Cerebellar cortex (tissue), 1 donor: Measurements from ENCODE around the gene VMAC.
"Not testable (repeated sequence)": the region's sequence is repeated elsewhere in the genome, so short reads cannot be mapped to it uniquely, and the experiment has no call there.

Experiments used
- DNase-seq: peaks from one replicate; pipeline ENCODE4 v3.0.0-alpha.2; 2015; ENCODE audit warnings: low spot score

VMAC gene

DNA sequence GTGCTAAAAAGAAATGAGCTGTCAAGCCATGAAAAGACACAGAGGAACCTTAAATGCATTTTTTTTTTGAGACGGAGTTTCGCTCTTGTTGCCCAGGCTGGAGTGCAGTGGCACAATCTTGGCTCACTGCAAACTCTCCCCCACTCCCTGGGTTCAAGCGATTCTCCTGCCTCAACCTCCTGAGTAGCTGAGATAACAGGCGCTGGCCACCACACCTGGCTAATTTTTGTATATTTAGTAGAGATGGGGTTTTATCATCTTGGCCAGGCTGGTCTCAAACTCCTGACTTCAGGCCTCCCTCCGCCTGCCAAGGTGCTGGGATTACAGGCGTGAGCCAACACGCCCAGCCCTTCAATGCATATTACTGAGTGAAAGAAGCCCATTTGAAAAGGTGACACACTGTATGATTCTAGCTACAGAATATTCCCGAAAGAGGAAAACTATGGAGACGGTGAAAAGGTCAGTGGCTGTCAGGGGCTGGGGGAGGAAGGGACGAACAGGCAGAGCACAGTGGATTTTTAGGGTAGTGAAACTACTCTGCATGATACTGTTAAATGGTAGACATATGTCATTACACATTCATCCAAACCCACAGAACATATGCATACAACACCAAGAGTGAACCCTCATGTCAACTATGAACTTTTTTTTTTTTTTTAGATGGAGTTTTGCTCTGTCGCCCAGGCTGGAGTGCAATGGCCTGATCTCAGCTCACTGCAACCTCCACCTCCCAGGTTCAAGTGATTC lies 20.4 kb upstream of the VMAC start:
- DNase-seq: not testable (repeated sequence)

DNA sequence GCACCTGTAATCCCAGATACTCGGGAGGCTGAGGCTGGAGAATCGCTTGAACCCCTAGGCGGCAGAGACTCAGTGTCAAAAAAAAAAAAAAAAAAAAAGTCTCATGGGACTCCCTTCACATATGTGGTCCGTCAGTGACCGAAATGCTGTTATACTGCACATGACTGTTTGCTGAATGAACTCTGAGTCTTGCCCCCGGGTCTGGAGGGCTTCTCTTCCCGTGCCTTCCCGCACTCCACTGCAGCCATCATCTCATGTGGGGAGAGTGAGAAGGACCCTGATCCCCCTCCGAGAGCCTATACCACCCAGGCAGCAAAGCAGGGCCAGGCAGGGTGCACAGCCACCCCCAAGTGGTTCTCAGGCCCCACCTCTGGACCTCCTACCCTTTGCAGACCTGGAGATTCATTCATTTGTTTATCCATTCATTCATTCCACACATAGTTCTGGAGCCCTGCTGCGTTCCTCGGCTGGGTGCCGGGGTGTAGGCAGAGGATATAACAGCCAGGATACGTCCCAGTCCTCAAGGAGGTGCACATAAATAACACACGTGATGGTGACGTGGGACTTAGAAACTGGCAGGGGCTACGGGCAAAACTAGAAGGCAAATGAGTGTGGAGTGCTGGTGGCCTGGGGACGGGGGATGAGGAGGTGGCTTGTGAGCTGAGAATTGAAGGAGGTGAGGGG lies 15.2 kb upstream of the VMAC start:
- DNase-seq: no peak

DNA sequence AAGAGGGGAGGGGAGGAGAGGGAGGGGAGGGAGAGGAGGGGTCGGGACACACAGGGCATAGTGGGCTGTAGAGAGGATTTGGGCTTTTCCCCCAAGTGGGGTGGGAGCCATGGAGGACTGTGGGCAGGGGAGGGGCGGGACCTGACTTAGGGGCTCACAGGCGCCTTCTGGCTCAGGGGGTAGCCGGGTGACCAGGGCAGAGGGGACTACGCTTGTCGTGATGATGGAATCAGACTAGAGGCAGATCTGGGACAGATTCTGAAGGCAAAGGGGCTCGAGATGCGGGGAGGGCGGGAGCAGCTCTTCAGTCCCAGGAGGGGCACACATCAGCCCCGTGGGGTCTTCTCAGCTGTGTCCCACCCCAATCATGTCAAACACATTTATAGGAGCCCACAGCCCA lies 14.6 kb upstream of the VMAC start:
- DNase-seq: no peak

DNA sequence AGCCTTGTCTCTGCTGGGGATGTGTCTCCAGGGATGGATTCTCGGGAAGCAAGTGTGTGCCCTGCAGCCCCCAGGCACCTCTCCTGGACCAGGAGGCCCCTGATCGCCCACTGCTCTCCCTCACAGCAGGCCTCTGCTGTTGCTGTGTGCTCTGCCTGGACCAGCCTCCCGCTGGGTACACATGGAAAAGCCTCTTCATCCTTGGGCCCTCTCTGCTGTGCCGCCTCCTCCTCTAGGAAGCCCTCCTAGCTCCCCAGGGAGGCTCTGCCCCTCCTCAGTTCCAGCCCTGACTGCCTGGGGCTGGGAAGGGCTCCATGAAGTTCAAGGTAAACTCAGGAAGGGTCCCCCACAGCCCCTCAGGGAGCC lies 13.1 kb upstream of the VMAC start:
- no peak for DNase-seq

DNA sequence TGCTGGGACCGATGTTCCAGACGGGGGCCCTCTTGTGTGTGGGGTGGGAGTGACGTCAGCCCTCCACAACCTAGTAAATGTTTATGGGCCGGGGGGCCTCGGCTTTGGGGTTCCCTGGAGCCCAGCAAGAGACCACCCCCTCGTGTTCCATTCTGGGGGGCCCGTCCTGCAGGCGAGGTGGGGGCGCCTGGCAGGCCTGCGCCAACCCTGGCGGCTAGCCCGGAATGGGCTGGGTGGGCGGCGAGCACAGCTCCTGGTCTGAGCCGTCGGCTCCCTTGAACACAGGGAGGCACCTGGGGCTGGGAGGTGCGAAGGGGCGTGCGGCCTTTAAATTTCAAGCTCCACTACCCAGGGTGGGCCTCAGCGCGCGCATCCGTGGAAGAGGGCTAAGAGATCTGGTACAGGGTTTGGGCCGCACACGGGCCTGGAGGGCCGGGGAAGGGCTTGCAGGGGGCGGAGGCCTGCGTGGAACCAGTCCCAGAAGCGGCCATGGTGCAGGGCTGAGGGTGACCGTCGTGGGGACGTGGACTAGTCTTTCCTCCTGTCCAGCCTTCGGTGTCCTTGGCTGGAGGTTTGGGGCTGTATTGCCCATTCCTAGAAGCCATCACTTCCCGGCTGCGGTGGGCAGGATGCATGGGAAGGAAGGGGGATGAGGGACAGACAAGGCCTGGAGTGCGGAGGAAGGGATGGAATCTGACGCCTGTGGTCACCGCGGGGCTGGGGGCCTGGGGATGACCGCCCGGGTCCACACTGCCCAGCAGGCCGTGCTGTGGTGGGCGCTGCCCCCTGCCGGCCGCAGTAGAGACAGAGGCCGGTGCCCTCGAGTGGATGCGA lies 12.5 kb upstream of the VMAC start:
- no peak for DNase-seq

DNA sequence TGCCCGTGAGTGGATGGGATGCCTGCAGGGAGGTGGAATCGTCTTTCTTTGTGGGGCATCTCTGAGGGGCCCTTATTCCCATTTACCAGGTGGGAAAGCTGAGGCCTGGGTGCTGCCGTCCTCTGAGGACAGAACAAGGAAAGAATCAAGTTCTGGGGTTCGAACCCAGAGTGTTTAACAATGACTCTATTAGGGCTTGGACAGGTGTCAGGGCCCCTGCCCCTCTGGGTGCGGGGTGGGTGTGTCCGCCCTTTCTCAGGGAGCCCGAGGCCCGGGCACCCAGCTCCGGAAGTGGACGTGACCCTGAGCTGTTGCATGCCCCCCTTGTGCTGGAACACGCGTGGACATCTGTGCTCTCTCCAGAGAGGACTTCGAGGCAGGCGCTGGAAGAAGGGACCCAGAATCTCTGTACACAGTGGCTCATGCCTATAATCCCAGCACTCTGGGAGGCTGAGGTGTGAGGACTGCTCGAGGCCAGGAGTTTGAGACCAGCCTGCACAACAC lies 11.8 kb upstream of the VMAC start:
- no peak for DNase-seq

DNA sequence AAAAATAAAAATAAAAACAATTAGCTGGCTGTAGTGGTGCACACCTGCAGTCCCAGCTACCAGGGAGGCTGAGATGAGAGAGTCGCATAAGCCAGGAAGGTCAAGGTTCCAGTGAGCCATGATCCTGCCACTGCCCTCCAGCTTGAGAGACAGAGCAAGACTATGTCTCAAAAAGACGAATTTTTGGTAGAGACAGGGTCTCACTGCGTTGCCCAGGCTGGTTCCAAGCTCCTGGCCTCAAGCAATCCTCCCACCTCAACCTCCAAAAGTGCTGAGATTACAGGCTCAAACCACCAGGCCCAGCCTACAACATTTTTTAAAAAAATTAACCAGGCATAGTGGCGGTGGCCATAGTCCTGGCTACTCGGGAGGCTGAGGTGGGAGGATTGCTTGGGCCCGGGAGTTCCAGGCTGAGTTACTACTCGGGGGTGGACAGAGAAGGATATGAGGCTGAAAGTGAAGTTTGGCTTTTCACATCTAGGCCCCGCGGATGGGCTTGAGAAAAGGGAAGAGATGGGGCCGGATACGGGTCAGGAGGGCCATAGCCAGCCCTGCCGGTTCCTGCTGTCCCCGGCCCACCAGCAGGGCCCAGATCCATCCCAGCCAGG lies 11.3 kb upstream of the VMAC start:
- DNase-seq: no peak

DNA sequence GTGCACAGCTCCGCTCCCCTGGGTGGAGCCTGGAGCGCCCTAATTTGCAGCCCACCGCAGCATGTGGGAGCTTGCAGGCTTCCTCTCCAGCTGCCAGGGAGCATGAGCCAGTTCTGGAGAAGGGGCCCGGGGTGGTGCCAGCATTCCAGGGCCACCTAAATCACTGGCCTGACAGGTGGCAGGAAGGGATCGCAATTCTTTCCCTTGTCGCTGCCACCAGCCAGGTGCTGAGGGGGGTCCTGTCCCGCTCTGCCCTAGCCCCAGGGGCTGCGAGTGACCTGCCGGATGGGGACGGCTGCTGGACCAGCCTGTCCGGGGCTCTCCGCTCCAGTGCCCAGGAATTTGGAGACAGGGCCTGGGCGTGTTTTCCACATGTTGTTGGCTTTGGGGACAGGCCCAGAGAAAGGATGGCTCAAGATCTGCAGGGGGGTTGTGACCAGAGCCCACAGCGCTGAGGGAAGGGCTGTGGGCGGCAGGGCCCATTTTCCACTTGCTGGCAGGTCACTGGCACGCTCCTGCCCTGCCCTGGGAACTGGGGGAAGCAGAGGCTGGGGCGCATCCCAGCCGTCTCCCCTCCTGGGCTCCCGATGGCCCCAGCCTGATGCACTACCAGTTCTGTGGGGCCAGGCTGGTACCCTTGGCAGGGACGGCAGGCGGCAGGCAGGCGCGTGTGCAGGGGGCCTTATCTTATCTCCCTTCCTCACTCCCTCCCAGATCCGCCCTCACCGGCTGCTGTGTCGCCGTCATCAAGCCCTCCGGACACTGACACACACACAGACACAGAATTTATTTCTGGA lies 10.6 kb upstream of the VMAC start:
- DNase-seq: no peak

DNA sequence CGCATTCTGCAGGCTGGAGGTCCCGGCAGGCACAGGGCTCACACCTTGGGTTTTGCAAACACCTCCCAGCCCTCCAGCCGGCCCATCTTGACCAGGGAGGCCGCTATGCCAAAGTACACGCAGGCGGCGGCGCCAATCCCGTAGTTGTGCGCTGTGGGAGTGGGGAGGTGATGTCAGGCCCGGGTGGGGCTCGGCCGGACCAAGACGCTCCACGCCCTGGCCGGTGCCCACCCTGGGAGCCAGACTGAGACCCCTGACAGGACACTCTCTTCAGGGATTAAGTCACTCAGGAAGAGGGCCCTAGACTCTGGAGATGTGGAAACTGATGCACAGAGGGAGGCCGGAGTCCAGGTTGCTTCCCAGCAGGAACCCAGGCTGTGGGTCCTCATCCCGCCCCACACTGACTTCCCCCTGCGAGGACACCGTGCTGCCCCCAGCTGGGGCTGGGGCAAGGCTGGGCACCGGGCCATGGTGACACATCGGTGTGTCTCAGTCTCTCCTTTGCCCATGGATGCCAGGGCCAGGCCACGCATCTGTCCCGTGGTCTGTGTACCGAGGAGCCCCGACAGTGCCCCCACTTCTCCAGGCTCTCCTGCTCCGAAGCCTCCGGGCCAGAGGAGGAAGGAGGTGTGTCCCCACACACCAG lies 9.8 kb upstream of the VMAC start:
- DNase-seq: no peak

DNA sequence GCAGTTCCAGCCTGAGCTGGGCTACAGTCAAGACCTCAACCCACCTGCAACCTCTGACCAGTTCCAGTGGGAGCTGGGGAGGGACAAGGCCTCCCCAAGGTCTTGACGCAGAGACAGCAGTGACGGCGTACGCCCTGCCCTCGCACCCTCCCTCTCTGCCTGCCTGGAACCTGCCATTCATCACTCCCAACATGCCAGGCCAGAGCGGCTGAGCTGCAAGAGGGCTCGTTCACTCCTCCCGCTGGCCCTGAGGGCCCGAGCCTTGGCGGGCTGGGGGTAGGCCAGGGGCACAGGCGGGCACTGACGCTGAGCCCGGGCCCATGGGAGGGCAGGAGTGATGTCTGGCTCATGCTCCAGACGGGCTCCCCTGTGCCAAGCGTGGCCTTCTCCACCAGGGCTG lies 9.3 kb upstream of the VMAC start:
- no peak for DNase-seq

DNA sequence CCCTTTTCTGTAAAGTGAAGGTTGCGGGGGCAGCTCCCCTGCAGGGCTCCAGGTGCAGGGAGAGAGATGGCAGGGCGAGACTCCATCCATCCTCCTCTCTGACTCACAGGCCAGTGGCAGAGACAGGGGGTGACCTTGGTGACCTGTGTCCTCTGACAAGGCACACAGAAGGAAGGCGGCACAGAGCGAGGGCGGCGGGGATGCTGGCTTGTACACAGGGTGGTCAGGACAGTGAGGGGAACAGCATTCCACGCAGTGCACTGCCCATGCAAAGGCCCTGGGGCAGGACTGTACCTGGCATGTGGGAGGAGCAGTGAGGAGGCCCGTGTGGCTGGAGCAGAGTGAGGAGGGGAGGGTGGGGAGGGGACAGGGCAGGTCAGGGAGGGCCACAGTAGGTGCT lies 8.8 kb upstream of the VMAC start:
- DNase-seq: no peak

DNA sequence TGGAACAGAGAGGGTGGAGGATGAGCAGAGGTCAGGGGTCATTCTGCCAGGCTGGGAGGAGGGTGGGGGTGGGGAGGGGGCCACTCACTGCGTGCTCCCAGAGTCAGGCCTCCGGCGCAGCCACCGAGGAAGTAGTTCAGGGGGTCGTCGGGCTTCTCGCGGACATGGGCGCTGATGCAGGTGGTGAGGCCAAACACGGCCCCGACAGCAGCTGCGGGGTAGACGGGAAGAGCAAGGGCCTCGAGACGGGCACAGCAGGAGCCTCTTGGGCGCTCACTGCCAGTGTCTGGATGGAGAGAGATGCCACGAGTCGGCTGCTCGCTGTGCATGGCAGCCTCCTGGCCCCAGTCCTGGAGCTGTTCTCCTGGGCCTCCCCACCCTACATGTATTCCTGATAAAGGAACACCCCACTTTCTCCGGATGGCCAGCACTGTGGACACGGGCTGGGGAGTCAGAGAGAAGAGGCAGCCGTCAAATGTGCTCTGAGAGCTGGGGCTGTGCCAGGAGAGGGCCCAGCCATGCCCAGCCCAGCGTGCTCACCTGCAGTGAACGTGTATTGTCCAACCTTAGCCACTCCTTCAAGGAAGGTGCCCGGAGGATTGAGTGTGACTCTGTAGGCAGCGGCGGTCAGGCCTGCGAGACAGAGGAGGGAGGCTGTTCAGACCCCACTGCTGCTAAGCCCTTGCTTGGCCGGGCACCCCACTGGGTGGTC lies 8.2 kb upstream of the VMAC start:
- DNase-seq: no peak

DNA sequence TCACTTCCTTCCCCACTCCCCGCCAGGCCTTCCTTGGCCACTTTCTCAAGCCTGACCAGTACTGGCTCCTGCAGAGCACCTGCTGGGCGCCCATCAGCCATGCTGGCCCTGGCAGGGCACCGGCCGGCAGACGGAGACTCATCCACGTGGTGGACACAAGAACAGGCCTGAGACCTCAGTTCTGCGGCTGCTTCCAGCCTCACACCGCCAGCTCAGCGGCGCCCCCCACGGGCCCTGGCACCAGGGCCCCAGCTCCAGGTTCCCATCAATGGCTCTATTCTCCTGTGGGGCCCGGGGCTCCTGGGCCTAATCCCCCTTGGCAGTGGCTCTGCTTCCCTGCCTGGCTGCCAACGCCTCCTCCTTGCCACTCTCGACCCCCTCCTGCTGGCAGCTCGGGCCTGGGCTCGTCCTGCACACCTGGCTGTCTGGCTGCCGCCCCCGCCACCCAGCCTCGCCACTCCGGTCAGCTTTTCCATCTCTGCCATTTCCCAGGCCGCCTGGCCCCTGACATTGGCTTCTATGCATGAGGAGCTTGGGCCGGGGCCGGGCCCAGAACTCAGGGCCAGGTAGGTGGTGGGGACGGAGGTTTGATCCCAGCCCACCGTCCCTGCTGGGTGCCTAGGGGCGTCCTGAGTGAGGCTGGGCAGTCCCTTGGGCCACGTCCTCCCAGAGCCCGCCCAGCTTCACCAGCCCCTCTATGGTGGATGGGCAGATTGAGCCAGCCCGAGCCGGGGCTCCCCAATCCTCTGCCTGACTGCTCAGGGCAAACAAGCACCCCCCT lies 7.3 kb upstream of the VMAC start:
- peak; percentile 56 for DNase-seq

DNA sequence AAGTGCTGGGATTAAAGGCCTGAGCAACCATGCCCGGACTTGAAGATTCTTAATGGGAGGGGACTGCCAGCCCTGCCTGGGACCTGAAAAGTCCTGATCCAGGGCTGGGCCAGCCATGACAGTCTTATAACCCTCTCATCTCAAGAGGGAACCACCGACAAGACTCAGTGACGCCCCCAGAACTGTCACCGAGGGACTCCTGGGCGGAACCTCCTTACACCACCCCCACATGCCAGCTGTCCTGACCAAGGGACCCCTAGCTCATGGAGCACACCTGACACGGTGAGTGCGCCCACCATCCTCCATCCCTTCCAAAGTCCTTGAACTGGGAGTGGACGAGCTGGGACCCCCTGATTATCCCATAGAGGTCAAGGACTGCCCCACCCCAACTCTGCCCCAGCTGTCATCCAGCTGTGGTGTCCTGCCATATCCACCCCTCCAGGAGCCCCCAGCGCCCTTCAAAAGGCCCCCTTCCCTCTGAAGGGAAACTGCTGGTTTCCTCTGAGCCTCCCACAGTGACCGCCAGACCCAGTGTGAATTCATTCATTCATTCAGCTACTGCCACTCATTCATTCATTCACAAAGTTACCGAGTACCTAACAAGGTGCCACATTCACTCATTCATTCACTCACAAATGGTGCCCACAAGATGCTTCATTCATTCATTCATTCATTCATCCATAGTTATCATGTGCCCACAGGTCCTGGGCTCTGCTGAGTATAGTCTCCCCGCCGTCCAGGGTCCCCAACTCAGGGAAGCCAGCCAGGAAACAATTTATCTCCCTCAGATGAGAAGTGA lies 4.7 kb upstream of the VMAC start:
- DNase-seq: no peak

DNA sequence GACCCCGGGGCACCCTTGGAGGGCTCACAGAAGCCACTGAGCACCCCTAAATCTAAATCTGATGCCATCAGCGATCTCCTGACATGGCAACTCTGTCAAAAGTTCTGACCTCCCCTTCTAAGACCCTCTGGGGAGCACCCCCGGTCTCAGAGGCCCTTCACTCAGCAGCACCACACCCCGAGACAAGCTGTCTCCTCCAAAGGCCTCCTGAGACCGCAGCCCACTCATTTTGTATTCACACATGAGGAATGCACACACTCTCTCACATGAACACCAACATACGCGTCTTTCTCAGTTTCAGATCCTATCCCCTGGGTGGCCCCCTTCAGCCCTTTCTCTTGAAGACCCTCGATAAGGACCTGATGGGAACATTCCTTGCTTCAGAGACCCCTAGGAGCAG lies 3.7 kb upstream of the VMAC start:
- no peak for DNase-seq

DNA sequence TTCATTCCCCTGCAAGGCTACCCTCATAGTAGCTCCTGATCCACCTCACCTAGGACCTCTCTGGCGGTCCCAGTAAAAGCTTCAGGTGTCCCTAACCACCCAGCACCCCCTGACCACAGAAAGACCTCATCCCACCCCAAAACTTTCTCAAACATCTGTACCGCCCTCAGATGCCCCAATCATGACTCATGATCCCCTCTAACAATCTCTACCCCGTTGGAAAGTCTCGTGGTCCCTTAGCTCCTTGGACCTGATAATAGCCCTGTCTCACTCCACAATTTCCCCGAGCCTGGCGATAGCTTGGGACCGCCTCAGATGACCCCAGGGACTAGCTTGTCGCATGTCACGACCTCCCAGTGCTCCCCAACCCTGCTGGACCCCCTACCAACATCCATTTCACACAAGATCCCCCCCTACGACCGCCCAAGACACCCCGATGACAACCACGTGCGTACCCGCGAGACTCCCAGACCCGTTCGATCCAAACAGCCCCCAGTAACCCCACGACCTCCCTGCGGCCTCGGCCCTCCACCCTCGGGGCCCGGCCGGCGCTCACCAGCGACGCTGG lies 1.5 kb upstream of the VMAC start:
- no peak for DNase-seq

DNA sequence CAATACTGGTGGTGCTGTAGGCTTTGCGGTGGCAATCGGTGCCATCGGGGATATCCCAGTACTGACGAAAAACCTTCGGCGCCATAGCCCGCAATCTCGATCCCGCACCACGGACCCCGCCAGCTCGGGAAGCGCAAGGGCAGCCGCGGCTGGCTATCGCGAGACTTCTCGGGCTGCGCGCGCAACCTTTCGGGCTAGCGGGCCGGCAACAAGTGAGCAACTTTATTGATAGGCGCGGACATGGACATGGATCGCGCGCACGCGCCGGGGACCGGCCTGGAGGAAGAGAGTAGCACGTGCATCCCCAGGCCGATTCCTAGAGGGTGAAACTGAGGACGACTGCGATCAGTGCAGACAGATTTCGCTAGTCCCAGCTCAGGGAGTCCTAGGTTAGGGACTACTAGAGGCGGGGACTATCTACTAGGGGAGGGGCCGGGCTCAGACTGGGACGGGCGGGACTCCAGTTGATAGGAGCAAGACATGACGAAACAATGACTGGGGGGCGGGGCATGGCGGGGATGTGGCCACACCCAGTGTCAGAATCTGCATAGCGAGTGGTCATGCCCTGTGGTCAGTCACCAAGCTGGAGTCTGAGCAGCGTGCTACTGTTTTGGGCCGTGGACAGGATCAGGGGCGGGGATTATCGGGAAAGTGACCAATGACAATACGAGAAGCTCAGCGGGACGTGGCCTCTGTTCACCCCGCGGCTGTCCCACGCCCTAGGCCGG lies 884 bp upstream of the VMAC start, which contains the start of gene NDUFA11:
Gene NDUFA11, minus strand, starts transcription at position 167 of the 728 bp plus-strand sequence. Its CDS starts 82 bp downstream, at position 85.
- no peak for DNase-seq
